Prostate gland (tissue), 2 donors: Measurements from ENCODE around the gene PSMG4.

ENCODE experiments used
- POLR2A ChIP-seq: fragments of 450-650 bp; IDR thresholded peaks from one replicate; pipeline ENCODE4 v1.6.1; 2016; ENCODE audit warnings: antibody characterized with exemption, mild to moderate bottlenecking
- TF ChIP-seq, protein P1 (sequence below), 4 experiments: fragments of 200-600 bp in 2 of 4; fragments of 450-650 bp in 2 of 4; sonication (generic) in 2 of 4; IDR thresholded peaks; 1 replicate in 3 of 4; 2 replicates in 1 of 4; pipeline ENCODE4 v1.5.1; 2016 to 2019; ENCODE audit warnings: antibody characterized with exemption in 4 of 4, mild to moderate bottlenecking in 2 of 4, moderate library complexity in 2 of 4

DNA sequence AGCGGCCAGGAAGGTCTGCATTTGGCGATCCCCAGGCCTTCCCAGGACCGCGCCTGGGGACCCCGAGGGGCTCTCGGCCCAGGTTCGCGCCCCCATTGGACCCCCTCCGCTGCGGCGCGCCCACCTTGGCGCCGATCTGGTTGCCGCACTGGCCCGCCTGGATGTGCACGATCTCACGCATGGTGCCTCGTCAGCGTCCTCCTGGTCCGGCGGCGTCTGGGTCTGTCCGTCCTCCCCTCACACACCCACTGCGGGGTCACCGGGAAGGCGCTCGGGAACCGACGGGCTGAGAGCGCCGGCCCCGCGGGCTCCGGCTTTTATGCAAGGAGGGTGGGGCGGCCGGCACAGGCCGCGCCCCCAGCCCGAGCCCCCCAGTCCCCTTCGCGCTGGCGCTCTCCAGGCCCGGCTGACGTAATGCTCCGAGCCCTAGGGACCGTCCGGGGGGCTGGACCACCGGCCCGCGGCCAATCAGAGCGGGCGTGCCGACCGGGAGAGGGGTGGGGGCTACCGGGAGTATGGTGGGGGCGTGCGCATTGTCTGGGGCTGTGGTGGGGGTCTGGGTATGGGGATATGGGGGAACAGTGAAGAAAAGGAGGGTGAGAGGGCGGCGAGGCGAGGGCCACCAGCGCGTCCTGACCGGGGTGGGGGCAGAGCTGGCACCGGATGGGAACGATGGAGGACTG lies 31.2 kb upstream of the PSMG4 start, which contains the start of gene TUBB2B:
- TF ChIP-seq POLR2A: no peak
- TF ChIP-seq, protein P1, sequence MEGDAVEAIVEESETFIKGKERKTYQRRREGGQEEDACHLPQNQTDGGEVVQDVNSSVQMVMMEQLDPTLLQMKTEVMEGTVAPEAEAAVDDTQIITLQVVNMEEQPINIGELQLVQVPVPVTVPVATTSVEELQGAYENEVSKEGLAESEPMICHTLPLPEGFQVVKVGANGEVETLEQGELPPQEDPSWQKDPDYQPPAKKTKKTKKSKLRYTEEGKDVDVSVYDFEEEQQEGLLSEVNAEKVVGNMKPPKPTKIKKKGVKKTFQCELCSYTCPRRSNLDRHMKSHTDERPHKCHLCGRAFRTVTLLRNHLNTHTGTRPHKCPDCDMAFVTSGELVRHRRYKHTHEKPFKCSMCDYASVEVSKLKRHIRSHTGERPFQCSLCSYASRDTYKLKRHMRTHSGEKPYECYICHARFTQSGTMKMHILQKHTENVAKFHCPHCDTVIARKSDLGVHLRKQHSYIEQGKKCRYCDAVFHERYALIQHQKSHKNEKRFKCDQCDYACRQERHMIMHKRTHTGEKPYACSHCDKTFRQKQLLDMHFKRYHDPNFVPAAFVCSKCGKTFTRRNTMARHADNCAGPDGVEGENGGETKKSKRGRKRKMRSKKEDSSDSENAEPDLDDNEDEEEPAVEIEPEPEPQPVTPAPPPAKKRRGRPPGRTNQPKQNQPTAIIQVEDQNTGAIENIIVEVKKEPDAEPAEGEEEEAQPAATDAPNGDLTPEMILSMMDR (IDR thresholded peaks at IDR 0.05): no peak
